GM19099 (cell line): ENCODE results near the gene ABCA3.

Experiments
- POLR2A ChIP-seq: IDR thresholded peaks from 3 replicates; pipeline ENCODE4 v1.6.1; 2011; ENCODE audit warnings: low read depth; ENCODE audit not compliant: insufficient read length; ENCODE audit errors: extremely low read depth

Gene ABCA3

GRCh38 chr16:2231016-2231931, 109.3 kb downstream of the ABCA3 start:
- no peak for TF ChIP-seq POLR2A

- no peak for TF ChIP-seq POLR2A
Measured at GRCh38 chr16:2230376-2230775, 110.2 kb downstream of the ABCA3 start.

- TF ChIP-seq POLR2A = no peak
Measured at GRCh38 chr16:2229632-2230250, 110.8 kb downstream of the ABCA3 start.

GRCh38 chr16:2229091-2229490, 111.4 kb downstream of the ABCA3 start:
- no peak for TF ChIP-seq POLR2A

GRCh38 chr16:2228161-2228824, 112.2 kb downstream of the ABCA3 start:
- TF ChIP-seq POLR2A = no peak

- no peak for TF ChIP-seq POLR2A
Measured at GRCh38 chr16:2226918-2227317, 113.6 kb downstream of the ABCA3 start.

GRCh38 chr16:2226245-2226793, 114.2 kb downstream of the ABCA3 start:
- TF ChIP-seq POLR2A = no peak
